ENCODE measurements around the gene HIRIP3.

- TF ChIP-seq CTCF (IDR thresholded peaks at IDR 0.05) (no peak), EZH2phosphoT487 (IDR thresholded peaks at IDR 0.05) (no peak)
Observed at GRCh38 chr16:29999605-30000004, 4.2 kb upstream of the HIRIP3 start.
